Measurements from ENCODE around the gene TOR1B. TPM values are rescaled to one million over a fixed set of nuclear protein-coding genes. Genes with fewer than 3 reads are reported as not detected.
A peak's percentile ranks its signal among the peaks of the same experiment; 100 is the strongest.

TOR1B gene
- total and polyA plus RNA-seq, 2 of the 4 experiments (the other 2 are of a cell fraction), result 15.6 to 21.0 TPM

DNA sequence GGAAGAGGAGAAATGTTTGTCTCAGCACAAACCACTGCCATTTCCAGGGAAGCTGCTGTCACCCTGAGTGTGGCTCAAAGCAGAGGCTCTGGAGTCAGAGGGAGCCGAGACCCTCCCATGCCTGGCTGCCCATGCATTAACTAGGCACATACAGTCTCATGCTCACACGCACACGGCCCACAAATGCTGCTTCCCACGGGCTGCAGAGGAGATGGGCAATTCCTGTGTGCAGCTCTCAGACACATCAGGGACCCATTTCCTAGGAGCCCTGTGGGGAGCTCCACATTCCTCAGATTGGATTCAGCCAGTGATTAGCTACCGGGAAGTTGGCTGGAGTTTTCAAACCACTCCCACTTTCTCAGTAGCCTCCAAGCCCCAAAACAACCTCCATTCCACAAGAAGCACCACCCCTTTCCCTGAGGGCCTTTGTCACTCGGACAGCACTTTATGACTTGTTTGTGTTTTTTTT, 41.0 kb upstream of the TOR1B start:
- Histone ChIP-seq H3K14ac (replicated peaks; ENCODE audit: low read depth, low read length) (peak overlapping the region; percentile 86), H3K27ac (ENCODE audit: insufficient read depth, low read length) (peak overlapping the region; percentile 98), H3K79me1 (ENCODE audit: low read depth in 1 of 2, low read length in 2 of 2) (no peaks in the 10 kb centered on the region), H3K4ac (ENCODE audit: low read depth, low read length) (peak overlapping the region; percentile 93), H2BK15ac (ENCODE audit: low read depth, low read length) (peak overlapping the region; percentile 77), H3K23ac (ENCODE audit: low read depth, low read length) (peak overlapping the region; percentile 90; the same call in 1 of the 2 replicates), H3K27me3 (ENCODE audit: control insufficient read depth, insufficient read depth, low read length) (no peaks in the 10 kb centered on the region), H4K5ac (ENCODE audit: low read depth, low read length) (peak overlapping the region; percentile 96), H2AK5ac (ENCODE audit: low read depth, low read length) (peak overlapping the region; percentile 91), H2BK120ac (ENCODE audit: low read depth, low read length) (peak overlapping the region; percentile 95), H3K4me1 (ENCODE audit: control insufficient read depth, insufficient read depth, low read length) (peaks cover 18% of the 10 kb centered on the region), H2BK5ac (ENCODE audit: low read depth, low read length, poor library complexity, severe bottlenecking) (peak overlapping the region; percentile 98), H4K20me1 (ENCODE audit: insufficient read depth, low read length) (no peaks in the 10 kb centered on the region; the same call in 1 of the 2 replicates), H3K56ac (ENCODE audit: extremely low read depth, insufficient read depth, low read length) (peak overlapping the region; percentile 27; the same call in 1 of the 2 replicates), H3K18ac (ENCODE audit: low read depth, low read length) (peak overlapping the region; percentile 97), H3K4me2 (ENCODE audit: low read depth, low read length) (peak overlapping the region; percentile 85), H2AK9ac (replicated peaks; ENCODE audit: low read depth, low read length, poor library complexity) (peak overlapping the region; percentile 56), H3K9me3 (ENCODE audit: control insufficient read depth, insufficient read depth, low read length) (no peaks in the 10 kb centered on the region), H3K36me3 (ENCODE audit: control insufficient read depth, insufficient read depth, low read length) (no peaks in the 10 kb centered on the region), H4K91ac (ENCODE audit: insufficient read depth, low read depth, low read length) (peak overlapping the region; percentile 95), H3K9ac (ENCODE audit: low read depth, low read length) (peak overlapping the region; percentile 64), H4K8ac (ENCODE audit: low read depth in 2 of 2, low read length in 2 of 2) (peak overlapping the region; percentile 45 to 91; a peak in 3 of 4 replicates), H3K9me1 (ENCODE audit: insufficient read depth, low read length) (peaks cover 15% of the 10 kb centered on the region), H2BK20ac (ENCODE audit: low read depth, low read length) (peak overlapping the region; percentile 87), H2AFZ (replicated peaks; ENCODE audit: low read length, poor library complexity) (peak overlapping the region; percentile 77), H3K4me3 (ENCODE audit: insufficient read depth, low read depth, low read length) (no peak overlapping the region)
- DNase-seq (peak; percentile 83), ATAC-seq (ENCODE audit: low read depth) (peak; percentile 66)
- POLR2A ChIA-PET (ENCODE audit: unreplicated experiment), result interaction anchor here (1.2 kb wide), 1 partner anchor 9 kb away, joined by 3 read pairs; the partner anchor contains the start of gene PTGES
- no peak for TF ChIP-seq POLR2A (IDR thresholded peaks at IDR 0.05; ENCODE audit: low read depth, low read length)
- 0 out of 2 replicates have a peak, but pooled peaks have one; percentile 26 for TF ChIP-seq CHD1 (IDR thresholded peaks at IDR 0.05; ENCODE audit: low read depth, low read length)
- BruUV-seq (replicated peaks), result no TSS peak
- intact Hi-C loops (cut with micrococcal nuclease), result loop anchor here (2.0 kb wide), 1 partner anchor 15 kb away; no protein-coding TSS in a partner anchor
- WGBS, 2 experiments (ENCODE audit: extremely low coverage in 2 of 2, insufficient read length in 1 of 2), result 18% methylated on average over 4 of the region's 6 CpGs; no CpG with 5 or more reads in 1 of the 2 experiments
- in situ Hi-C loops (cut with MboI; ENCODE audit: low sequenced_read_pairs), result no loop called here
- dilution Hi-C loops (cut with HindIII; ENCODE audit: low sequenced_read_pairs, unreplicated experiment), result no loop called here
- CTCF ChIA-PET, result interaction anchor here (0.7 to 2.8 kb wide), 3 partner anchors 24 to 50 kb away, joined by 3 to 13 read pairs (median 4); no protein-coding TSS in a partner anchor

All from IMR-90 (cell line).